Medulla oblongata (tissue), 1 donor: Measurements from ENCODE around the gene COX20.

Source experiments
- DNase-seq: peaks from one replicate; pipeline ENCODE4 v3.0.0-alpha.2; 2015; ENCODE audit errors: extremely low spot score

The COX20 gene

DNA sequence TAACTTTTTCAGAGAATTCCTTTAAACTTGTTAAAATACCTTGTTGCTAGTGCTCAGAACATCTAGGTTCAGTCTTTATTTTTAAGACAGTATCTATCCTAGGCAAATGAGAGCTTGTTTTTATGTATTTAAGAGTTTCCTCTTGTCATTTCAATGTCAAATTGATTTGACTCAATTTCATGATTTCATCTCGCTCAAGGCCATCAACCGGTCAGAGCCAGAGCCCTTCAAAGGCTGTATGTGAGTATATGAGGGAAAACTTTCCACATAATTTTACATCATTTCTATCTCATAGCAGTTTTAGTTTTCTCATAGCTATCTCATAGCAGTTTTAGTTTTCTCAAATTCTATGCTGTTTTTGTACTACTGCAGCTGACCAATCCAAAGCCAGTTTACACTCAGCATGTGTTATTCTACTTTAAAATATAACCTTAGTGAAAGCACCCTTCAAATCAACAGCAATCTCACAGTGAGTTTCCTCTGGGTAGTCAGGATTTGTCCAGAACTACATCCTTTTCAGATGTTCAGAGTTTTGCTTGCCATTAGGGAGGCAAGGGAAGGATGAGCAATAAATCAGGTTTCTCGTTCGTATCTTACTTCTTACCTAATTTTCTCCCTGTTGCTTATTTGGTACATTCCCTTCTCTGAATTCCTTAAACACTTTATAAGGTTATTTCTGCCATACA is 16.2 kb downstream of the COX20 start:
- no peak for DNase-seq

DNA sequence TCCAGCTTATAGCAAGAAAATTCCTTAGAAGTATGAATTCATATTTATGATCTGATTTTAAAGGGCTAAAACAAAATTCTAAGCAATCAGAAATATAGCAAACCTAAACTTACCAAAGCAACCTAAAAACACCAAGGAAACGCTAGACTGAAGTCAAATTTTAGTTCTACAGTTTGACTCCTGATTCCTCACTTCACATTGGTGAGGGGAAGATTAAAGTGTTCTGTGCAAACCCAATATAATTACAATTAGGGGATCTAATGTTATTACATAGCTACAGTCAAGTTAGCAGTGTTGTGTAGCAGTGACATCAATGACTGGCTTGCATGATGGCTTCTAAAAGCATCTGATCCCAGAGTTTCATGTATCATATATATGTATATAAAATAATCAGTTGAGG is 17.2 kb downstream of the COX20 start:
- no peak for DNase-seq

DNA sequence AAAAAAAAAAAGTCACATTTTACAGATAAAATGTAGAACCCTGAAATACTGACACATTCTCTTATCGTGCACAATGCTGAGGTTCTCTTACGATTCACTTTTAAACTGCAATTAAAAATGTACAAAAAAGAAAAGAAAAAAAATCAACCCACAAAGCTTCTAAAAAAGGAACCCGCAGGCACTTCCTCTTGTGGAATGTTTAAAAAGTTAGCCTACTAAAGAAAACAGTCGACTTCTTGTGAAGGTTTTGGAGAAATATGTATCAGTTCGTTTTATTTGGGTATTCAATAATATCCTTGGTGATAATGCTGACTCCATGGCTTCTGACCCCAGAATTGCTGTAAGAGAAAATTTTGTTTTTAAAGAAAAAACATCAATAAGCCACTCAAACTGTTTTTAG is 18.7 kb downstream of the COX20 start:
- DNase-seq = no peak

DNA sequence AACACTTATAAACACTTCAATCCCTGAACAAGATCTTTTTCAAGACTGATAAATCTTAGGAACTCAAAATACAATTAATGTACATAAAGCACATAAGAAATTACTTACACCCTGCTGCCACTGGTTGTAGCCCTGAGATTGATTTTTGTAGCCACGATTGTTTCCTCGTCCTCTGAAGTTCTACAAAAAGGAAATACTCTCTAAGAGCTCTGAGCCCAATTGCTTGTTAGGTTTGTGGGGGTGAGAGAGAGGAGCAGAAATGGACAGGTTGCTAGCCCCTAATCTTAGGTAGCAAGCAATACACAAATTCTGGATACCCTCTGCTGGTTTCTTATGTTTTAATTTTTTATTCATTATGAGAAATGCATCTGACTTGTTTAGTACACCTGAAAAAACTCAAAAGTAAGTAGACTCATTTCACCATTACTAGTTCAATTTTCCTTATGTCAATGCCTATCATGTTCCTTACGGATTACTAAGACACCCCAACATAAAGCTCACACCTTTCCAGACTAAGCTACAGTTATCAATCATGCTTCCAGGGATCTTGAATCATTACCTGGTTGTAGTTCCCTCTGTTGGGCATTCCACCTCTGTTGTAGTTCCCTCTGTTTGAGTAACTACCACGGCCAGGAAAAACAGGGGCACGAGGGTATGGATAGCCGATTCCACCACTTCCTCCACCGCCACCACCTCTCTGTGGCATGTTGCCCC is 19.6 kb downstream of the COX20 start:
- no peak for DNase-seq

DNA sequence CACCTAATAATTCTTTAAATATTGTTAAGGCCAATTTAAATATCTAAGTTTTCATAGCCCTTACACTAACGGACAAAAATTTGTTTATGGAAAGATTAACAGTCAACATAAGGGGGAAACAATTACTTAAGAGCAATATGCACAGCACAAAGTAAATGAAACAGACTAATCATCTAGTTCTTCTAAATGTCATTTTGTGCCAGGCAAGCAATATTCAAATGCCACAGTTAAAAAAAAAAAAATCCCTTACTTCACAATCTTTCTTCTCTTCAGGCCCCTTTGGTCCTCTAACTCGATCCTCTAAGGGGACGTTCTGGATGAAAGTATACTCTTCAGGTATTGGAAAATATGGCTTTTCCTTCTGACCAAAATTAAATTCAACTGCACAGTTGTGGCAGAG is 22.3 kb downstream of the COX20 start:
- DNase-seq = no peak

DNA sequence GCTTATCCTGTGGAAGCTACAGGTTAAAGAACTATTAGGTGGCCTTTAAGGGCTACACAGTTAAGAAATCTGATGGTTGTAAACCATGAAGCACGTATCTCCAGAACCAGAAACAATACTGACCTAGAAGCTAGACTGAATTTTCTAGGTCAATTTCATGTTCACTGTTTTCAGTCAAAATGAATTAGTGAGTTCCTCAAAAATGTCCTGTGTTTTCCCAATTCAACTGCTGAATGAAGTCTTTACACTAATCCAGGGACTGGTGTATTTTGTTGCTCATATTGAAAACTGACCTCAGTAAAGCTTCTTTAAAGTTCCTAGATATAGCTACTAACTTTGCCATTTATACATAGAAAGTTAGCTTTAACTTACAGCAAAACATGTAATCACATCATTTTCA is 22.9 kb downstream of the COX20 start:
- no peak for DNase-seq

DNA sequence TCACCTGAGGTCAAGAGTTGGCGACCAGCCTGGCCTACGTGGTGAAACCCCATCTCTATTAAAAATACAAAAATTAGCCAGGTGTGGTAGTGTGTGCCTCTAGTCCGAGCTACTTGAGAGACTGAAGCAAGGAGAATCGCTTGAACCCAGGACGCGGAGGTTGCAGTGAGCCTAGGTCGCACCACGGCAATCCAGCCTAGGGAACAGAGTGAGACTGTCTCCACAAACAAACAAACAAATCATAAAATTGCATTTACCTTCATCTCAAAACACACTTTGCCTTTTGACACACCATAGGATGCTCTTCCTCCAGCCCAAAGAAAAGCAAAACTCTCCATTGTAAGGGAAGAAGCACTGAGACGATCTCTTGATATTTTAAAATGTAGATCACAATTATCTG is 24.6 kb downstream of the COX20 start:
- DNase-seq = no peak

DNA sequence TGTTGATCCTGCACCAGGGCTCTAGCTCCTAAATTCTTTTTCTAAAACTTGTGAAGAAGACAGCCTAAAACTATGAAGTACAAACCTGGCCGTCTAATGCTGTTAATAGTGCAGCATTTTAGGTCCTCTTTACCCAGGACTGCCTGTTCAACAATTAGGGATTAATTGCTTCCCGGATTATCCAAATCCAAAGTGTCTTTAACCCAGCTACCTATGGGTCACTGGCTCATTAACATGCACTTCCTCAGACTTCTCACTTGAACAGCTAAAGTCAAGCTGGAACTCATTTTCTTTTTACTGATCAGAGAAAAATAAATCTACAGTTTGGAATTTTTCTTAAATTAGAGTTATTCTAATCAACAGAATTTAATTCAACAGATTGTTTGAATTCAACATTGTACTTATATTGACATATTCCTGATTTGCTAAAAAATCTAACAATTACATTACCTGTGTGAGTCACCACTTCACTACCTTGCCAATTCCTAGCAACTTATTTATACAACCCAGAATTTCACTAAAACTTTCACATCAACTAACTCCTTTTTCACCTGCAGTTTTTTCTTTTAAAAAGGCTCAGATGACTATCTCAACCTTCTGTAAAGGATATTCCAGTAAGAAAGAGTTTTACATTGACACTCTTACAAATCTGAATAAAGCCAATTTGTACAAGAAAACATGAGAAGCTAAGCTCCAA is 25.6 kb downstream of the COX20 start:
- DNase-seq = no peak

DNA sequence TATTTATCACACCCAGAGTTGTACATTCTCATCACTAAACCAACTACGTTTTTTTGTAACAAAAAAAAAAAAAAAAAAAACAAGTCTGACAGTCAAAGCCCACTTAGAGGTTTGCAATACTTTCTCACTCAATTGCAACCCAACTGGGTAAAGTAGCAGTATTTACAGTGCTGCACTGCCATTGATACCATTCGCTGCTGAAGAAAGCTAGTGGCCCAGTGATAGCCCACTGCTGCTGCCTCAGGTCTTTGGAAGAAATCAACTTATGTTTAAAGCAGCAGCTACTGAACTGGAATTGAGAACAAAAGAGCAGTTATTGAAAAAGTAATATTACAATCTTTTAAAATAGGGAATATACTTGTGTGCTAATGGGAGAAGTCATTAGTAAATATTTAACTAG is 26.2 kb downstream of the COX20 start:
- no peak for DNase-seq

DNA sequence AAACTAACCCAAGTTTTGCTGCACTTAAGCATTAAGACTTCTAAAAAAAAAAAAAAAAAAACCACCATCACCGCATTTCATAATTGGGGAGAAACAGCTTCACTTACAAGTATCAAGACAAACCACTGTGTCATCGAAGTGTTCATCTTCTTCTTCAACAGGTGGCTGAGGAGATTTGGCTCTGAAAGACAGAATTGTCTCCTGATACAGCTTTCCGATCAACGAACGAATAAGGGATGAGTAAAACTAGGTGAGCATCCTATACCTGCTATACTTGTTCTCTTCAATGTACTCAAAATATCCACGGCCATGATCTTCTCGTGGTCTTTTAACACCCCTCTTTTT is 26.9 kb downstream of the COX20 start:
- DNase-seq = no peak

DNA sequence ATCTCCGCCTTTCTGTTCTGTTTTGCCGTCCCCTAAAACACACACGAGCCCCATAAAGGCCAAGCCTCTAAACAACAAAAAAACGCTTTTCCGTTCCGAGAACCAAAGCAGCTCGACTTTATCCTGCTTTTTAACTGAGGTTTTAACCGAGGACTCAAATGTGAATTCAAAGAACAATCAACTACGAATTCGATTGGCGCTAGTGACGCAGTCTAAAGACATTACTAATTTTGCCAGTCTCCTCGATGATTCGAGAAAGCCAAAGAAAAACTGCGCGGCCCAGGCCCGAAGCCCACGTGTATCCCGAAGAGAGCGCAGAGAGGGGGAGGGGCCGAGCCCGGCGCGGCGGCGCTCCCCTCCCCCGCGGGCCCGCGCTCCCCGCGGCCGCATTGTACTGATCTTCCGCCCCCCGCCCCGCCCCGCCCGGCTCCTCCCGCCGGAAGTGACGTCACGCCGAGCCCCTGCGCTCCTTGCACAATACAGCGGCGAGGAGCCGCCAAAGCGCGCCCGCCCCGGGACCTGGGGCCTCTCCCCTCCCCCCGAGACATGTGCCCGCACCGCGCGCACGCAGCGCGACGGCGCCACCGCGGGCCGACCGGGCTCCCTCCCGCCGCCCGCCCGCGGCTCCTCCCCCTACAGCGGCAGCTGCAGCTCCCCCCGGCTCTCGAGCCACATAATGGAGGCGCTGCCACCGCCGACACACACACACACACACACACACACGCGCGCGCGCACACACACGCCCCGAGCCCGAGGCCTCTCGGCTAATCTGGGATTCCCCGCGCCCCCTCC is 27.4 kb downstream of the COX20 start:
- DNase-seq = peak; percentile 95

DNA sequence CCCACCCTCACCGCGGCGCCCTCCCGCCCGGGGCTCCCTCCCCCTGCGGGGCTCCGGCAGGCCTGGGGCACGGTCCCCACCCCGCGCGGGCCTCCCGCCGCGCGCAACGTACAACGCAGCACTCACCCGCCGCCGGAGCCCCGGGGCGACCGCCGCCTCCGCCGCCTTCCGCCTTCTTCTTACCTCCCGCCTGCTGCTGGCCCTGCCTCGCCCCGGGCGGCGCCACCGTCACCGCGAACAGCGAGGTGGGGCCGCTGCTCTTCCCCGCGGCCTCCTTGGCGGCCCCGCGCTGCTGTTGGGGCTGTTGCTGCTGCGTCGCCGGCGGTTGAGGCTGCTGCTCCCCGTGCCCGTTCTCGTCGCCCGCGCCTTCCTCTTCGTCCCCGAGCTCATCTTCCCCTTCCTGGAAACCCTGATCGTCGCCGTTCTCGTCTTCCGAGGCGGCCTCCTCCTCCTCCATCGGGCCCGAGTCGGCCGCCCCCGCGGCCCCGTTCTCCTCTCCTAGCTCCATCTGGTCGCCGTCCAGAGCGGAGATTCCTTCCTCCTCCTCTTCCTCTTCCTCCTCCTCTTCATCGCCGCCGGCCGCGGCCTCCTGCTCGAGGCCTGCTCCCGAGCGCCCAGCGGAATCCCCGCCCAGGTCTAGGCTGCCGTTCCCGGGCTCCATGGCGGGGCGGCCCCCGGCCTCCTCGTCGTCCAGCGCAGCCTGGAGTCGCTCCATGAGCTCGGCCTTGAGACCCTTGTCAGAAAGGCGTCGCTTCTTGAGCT is 28.2 kb downstream of the COX20 start:
- no peak for DNase-seq

DNA sequence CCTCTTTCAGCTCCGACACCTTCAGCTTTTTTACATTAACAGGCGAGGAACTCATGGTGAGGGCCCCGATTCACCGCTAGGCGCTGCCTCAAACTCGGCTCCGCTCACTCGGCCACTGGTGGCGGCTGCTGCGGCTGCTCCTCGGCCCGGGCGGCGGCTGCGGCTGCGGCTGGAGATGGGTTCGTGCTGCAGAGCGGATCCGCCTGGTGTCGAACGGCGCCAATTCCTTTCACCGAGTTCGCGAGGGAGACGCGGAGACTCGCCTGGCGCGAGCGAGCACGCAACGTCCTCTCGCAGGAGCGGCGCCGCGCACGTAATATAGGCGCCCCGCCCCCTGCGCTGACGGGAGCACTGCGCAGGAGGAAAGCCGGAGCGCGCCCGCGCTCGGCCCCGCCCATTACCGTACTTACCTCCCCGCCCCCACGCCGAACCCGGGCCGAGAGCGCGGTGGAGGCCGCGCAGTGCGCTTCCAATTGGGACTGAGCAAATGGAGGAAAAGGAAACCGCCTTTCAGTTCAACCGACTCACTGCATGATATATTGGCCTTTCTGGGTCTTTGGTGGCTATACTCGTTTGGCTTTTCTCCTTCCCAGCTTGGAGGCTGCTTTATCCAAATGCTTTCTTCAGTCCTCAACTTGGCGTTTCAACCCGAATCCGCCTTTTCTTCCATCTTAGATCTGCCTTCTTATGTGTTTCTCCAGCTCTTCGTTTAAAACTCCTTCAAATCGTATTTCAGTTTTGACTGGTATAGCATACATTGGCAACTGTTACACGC is 29.0 kb downstream of the COX20 start, which contains the start of gene HNRNPU:
Gene HNRNPU, minus strand, starts transcription at position 291 of the 775 bp plus-strand sequence. Its CDS starts 236 bp downstream, at position 55.
- peak; percentile 97 for DNase-seq

DNA sequence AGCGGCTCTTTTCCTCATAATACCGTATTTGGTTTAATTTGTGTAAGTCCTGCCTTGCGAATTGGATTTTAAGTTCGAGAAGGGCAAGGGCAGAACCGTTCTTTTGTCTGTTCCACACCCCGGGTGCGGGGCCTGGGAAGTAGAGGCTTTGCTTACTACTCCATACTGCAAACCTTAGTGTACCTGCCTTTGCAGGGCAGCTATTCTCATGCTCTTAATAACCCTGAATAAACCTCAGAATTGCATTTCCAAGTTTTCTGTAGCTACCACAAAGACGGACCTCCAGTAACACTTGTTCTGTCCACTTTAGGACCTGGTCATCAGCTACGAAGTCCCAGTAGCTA is 29.5 kb downstream of the COX20 start:
- DNase-seq = no peak

DNA sequence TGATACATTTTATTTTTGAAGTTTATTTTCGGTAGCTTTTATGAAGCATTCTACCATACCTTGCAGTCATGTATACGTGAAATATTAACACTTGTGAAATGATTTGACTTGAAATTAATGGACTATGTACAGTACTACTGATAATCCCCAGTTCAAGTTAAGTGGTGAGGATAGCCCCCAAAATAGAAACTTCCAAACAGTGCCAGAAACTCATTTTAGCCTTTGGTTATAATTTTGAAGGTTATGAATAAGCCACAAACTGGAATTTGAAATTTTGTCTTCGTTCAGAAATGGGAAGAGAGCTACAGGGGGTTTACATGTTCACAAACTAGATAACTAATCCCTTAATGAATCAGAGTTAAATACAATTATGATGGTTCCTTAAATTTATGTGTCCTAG is 30.4 kb downstream of the COX20 start:
- no peak for DNase-seq

DNA sequence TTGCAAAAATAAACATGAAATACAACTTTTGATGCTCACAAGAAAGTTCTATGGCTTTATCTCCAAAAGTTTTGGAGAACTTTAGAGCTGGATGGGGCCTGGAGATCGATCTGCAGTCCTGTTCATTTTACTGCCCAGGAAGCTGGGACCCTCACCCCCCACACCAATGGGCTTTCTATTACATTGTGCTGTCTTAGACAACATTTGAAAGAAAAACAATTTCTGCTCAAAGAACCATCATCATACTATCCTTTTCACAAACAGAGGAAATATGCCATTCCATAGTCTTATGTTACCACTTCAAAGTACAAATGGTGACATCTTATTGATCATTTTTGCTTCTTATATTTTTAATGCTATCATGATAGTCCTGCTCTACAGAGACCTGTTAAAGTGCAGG is 30.9 kb downstream of the COX20 start:
- no peak for DNase-seq

DNA sequence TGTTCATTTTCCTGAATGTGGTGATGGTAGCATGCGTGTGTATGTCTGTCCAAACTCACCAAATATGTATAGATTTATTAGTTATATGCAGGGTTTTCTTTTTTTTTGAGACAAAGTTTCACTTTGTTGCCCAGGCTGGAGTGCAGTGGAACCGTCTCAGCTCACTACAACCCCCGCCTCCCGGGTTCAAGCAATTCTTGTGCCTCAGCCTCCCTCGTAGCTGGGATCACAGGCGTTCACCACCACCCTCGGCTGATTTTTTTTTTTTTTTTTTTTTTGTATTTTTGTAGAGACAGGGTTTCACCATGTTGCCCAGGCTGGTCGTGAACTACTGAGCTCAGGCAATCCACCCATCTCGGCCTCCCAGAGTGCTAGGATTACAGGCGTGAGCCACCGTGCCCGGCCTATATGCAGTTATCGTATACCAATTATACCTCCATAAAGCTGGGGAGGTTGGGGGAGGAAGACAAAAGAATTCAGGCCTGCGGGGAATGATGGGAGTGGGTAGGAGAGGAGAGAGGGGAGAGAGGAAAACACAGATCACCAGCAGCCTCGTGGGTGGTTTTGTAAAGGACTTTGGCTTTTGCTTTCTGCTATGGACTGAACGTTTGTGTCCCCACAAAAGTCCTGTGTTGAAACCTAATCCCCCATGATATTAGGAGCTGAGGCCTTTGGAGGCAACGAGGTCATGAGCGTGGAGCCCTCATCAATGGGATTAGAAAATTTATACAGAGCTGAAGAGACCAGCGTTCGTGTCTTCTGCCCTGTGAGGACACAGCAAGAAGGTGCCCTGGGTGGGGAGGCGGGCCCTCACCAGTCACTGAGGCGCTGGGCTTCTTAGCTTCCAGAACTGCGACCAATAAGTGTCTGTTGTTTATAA is 33.3 kb downstream of the COX20 start:
- no peak for DNase-seq

DNA sequence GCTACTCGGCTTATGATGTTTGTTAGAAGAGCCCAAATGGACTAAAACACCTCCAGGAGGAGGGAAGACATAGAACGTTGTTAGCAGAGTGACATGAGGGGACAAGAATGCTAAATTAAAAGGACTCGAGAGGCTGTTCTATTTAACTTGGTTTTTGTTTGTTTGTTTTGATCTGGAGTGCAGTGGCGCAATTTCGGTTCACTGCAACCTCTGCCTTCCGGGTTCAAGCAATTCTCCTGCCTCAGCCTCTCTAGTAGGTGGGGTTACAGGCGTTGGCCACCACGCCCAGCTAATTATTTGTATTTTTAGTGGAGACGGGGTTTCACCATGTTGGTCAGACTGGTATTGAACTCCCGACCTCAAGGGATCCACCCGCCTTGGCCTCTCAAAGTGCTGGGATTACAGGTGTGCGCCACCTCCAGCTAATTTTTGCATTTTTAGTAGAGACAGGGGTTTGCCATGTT is 33.9 kb downstream of the COX20 start:
- no peak for DNase-seq

DNA sequence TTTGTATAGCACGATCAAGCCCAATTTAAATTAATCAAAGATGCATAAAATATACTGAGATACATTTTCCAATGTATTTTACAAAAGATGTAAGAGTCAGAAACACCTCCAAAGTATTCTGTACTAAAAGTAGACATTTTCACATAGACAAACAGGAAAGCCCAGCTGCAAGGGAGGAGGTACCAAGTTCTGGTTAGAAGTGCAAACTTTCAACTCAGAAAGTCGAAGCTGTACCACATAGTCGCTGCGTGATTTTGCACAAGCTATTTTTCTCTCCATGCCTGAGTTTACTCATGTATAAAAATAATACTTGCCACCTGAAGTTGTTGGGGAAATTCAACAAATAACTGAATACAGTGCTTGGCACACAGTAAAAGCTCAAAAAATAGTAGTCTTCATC is 34.5 kb downstream of the COX20 start:
- no peak for DNase-seq
